Left ventricle myocardium inferior (tissue), 1 donor: ENCODE data around the gene IQCH. TPM values are rescaled to one million over a fixed set of nuclear protein-coding genes. Genes with fewer than 3 reads are reported as not detected.
A peak's percentile ranks its signal among the peaks of the same experiment; 100 is the strongest.

Experiments used
- DNase-seq: peaks from one replicate; pipeline ENCODE4 v3.0.0-alpha.2; 2020
- H3K27ac ChIP-seq: fragments of 200-600 bp; replicated peaks from 2 replicates; pipeline ENCODE4 v1.8.0; 2021
- H3K27me3 ChIP-seq: fragments of 200-600 bp; 2 replicates; pipeline ENCODE4 v1.8.0; 2021; ENCODE audit warnings: low read depth
- H3K36me3 ChIP-seq: fragments of 200-600 bp; 2 replicates; pipeline ENCODE4 v1.8.0; 2021
- H3K4me1 ChIP-seq: fragments of 200-600 bp; 2 replicates; pipeline ENCODE4 v1.8.0; 2021
- H3K4me3 ChIP-seq: fragments of 200-600 bp; 2 replicates; pipeline ENCODE4 v1.8.0; 2021; ENCODE audit warnings: mild to moderate bottlenecking, moderate library complexity
- H3K9me3 ChIP-seq: fragments of 200-600 bp; replicated peaks from 2 replicates; pipeline ENCODE4 v1.8.0; 2021
- intact Hi-C: fragments of 100-400 bp; cut with micrococcal nuclease; formaldehyde crosslinking; loops from one replicate; pipeline ENCODE4 v1.11.0; 2022
- total RNA-seq: library from RNA; stranded (reverse); fragmentation: NEBNext Ultra II Directional; extraction: Animal tissue kit (Norgen Biotek cat#: 25700); gene quantifications from one replicate; pipeline ENCODE4 v1.2.1, GENCODE V29; 2021
- TF ChIP-seq, protein P1 (sequence below): fragments of 200-600 bp; IDR thresholded peaks from 2 replicates; pipeline ENCODE4 v1.8.0; 2021; ENCODE audit warnings: antibody characterized with exemption, mild to moderate bottlenecking, borderline replicate concordance
- donor health status: DM: no; HTN: yes; CAD: no; lungs with severe emphysema.

IQCH gene
- total RNA-seq, 1 donor from 2014 or later, result 1.1 TPM

DNA sequence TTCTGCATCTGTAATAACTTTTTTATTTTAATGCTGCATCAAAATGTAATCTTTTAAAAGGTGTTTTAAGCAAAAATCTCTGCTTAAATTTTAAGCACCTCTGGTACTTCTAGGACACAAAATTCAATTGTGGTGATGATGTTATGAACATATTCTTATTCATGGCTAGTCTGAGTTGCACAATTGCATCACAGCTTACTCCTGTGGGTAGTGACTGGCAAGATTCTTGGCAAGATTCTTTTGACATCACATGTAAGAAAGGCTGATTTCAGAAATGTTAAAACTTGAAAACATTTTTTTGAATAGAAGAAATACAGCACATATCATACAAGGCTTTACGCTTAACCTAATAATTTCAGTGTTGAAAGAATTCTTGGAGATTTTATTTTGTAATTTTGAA, 35.7 kb downstream of the IQCH start:
- no peak overlapping the region for H3K4me3 ChIP-seq
- H3K36me3 ChIP-seq, result no peaks in the 10 kb centered on the region
- H3K27ac ChIP-seq, result no peak overlapping the region
- no peaks in the 10 kb centered on the region for H3K4me1 ChIP-seq
- no peaks in the 10 kb centered on the region for H3K27me3 ChIP-seq
- TF ChIP-seq, protein P1, sequence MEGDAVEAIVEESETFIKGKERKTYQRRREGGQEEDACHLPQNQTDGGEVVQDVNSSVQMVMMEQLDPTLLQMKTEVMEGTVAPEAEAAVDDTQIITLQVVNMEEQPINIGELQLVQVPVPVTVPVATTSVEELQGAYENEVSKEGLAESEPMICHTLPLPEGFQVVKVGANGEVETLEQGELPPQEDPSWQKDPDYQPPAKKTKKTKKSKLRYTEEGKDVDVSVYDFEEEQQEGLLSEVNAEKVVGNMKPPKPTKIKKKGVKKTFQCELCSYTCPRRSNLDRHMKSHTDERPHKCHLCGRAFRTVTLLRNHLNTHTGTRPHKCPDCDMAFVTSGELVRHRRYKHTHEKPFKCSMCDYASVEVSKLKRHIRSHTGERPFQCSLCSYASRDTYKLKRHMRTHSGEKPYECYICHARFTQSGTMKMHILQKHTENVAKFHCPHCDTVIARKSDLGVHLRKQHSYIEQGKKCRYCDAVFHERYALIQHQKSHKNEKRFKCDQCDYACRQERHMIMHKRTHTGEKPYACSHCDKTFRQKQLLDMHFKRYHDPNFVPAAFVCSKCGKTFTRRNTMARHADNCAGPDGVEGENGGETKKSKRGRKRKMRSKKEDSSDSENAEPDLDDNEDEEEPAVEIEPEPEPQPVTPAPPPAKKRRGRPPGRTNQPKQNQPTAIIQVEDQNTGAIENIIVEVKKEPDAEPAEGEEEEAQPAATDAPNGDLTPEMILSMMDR, result no peak
- peaks cover 26% of the 10 kb centered on the region for H3K9me3 ChIP-seq
- intact Hi-C loops, result no loop called here
- no peak for DNase-seq

DNA sequence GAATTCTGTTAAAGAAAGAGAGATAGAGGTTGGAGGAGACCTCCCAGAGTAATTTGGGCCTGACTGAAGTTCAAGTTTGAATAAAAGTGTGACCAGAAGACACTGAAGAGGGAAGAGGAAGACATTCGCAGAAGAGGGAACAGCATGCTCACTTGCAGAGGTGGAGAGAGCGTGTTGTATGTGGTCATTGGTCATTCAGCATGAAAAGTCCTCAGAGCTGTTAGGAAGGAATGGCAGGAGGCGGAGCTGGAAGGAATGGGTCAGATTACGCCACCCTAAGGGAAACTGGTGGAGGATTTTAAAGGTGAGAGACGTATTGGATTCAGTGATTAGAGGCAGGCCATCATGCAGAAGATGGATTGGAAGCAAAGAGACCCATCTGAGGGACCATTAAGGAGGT, 41.6 kb downstream of the IQCH start:
- TF ChIP-seq, protein P1, result no peak
- DNase-seq, result no peak
- Histone ChIP-seq H3K27ac (no peak overlapping the region), H3K27me3 (no peaks in the 10 kb centered on the region), H3K9me3 (no peaks in the 10 kb centered on the region), H3K36me3 (no peaks in the 10 kb centered on the region), H3K4me1 (no peaks in the 10 kb centered on the region), H3K4me3 (no peak overlapping the region)
- intact Hi-C loops, result no loop called here

GRCh38 chr15:67296684-67297083, 42.1 kb downstream of the IQCH start:
- Histone ChIP-seq H3K4me1 (no peaks in the 10 kb centered on the region), H3K27me3 (no peaks in the 10 kb centered on the region), H3K4me3 (no peak overlapping the region), H3K9me3 (no peaks in the 10 kb centered on the region), H3K36me3 (no peaks in the 10 kb centered on the region), H3K27ac (no peak overlapping the region)
- TF ChIP-seq, protein P1, result no peak
- no peak for DNase-seq
- intact Hi-C loops, result no loop called here

DNA sequence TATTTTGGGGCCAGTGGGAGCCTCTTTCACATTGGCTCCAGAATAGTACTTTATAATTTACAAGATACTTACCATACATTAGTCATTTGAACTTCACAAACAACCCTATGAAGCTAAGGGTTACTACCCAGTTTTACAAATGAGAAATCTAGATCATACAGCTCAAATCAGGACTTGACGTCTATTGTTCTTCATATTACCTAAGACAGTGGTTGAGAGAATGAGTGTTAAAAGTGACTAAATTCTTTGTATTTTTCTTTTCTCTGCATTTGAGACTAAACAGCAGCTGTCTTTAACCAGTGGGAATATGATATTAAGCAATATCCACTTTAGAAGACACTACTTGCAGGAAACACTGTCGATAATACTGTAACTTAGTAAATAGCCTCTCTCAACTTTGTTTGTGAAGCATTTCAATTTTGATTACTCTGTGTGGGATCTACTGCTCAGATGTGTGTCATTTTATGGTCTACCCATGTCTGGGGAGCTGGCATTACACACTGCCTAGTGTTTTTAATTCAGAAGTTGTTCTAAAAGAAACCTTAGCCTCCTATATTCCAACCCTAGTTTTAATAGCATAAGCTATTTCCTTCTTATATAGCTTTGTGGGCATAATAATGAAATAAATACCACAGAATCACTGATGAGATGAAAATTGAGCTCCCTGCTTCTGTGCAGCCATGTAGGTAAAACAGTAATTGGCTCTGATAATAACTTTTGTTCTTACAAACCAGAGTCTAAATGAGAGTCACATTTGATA, 45.9 kb downstream of the IQCH start:
- TF ChIP-seq, protein P1, result no peak
- Histone ChIP-seq H3K9me3 (no peaks in the 10 kb centered on the region), H3K27ac (no peak overlapping the region), H3K4me3 (no peak overlapping the region), H3K4me1 (no peaks in the 10 kb centered on the region), H3K36me3 (no peaks in the 10 kb centered on the region), H3K27me3 (no peaks in the 10 kb centered on the region)
- no peak for DNase-seq
- intact Hi-C loops, result loop anchor here (5.0 kb wide), 1 partner anchor 353 kb away; no protein-coding TSS in a partner anchor

DNA sequence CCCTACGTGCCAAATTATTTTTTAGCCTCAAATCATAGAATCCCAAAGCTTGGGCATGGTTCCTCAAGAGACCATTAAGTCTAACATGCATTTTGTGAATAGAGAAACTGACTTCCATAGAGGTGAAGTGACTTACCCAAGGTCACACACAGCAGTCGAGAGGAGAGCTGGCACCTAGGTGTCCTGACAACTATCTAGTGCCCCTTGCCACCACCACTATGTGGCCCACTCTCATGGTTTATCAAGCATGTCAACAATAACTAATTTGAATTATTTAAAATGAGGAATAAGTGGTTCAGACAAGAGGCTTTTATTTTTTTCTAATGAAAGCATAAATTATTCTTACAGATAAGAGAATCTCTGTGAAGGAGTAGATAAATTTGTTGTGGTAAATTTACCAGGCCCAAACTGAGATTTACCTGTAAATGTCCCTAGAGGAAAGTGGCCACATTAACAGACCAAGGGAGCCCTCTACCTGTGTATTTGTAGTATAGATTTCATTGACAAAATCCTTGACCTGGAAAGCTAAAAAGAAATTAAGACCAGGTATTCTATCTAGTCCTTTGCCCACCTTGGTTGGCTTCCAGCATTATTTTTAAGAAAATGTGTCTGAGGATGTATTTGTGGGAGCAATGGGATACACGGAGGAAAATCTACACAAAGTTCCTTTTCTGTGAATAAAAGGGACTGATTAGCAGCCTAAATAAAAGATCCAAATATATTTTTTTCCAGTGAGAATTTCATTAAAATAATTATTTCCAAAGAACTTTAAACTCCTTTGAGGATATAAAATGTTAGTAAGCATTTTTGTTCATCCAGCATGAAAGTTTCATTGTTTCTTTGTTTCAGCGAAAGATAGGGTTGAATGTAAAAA, 49.1 kb downstream of the IQCH start:
- TF ChIP-seq, protein P1, result peak; percentile 68
- DNase-seq, result no peak
- Histone ChIP-seq H3K36me3 (no peaks in the 10 kb centered on the region), H3K9me3 (no peaks in the 10 kb centered on the region), H3K27me3 (no peaks in the 10 kb centered on the region), H3K4me3 (no peak overlapping the region), H3K4me1 (no peaks in the 10 kb centered on the region), H3K27ac (no peak overlapping the region)
- intact Hi-C loops, result loop anchor here (5.0 kb wide), 1 partner anchor 356 kb away; no protein-coding TSS in a partner anchor
